ENCODE measurements around the gene TBC1D3D. TPM values are rescaled to one million over a fixed set of nuclear protein-coding genes. Genes with fewer than 3 reads are reported as not detected.
"Not testable (repeated sequence)": the region's sequence is repeated elsewhere in the genome, so short reads cannot be mapped to it uniquely, and the experiment has no call there.

TBC1D3D gene
- not detected for total RNA-seq

- not testable (repeated sequence) for H3K27me3 ChIP-seq (ENCODE audit: insufficient read depth, low read length); H3K9me3 ChIP-seq (ENCODE audit: low read depth, low read length); H3K4me3 ChIP-seq (ENCODE audit: low read length); H3K4me1 ChIP-seq (ENCODE audit: insufficient read depth, low read length)
Observed at GRCh38 chr17:38003676-38004075, at the start of gene TBC1D3D. Gene TBC1D3D, plus strand, starts transcription at chr17:38003976. Its CDS starts 1,585 bp downstream, at chr17:38005561.

- not testable (repeated sequence) for H3K4me1 ChIP-seq (ENCODE audit: insufficient read depth, low read length); H3K4me3 ChIP-seq (ENCODE audit: low read length); H3K27me3 ChIP-seq (ENCODE audit: insufficient read depth, low read length); H3K9me3 ChIP-seq (ENCODE audit: low read depth, low read length)
Observed at GRCh38 chr17:37988960-37989359, 14.8 kb upstream of the TBC1D3D start, which contains the start of gene TBC1D3L. Gene TBC1D3L, minus strand, starts transcription at chr17:37989060. Its CDS starts 1,540 bp downstream, at chr17:37987520.

Other genes with a start within 250 kb of the TBC1D3D start
- gene TBC1D3K, start 79.6 kb upstream of the TBC1D3D start, total RNA-seq, result not detected
- 2.9 TPM for gene TBC1D3L, start 14.9 kb upstream of the TBC1D3D start, total RNA-seq
- gene TBC1D3C, start 64.7 kb downstream of the TBC1D3D start, total RNA-seq, result not detected
- gene TBC1D3E, start 124.0 kb downstream of the TBC1D3D start, total RNA-seq, result not detected
- not detected for gene TBC1D3, start 188.6 kb downstream of the TBC1D3D start, total RNA-seq

Measured in mononuclear cell (primary cell).